ENCODE results near the gene MAU2. TPM values are rescaled to one million over a fixed set of nuclear protein-coding genes. Genes with fewer than 3 reads are reported as not detected.

MAU2 gene
- total and polyA plus RNA-seq, 3 experiments from 2014 or later = 27.6 to 59.4 (median 52.3) TPM

GRCh38 chr19:19342086-19343015 lies 21.7 kb downstream of the MAU2 start:
- Mint-ChIP-seq H3K27me3 (no peaks in the 10 kb centered on the region), H3K4me3 (no peak overlapping the region), H3K4me1 (no peaks in the 10 kb centered on the region), H3K27ac (peak overlapping the region in 1 of 8 donors; percentile 75), H3K9me3 (no peaks in the 10 kb centered on the region), H3K36me3 (peaks cover 3 to 82% (median 13%) of the 10 kb centered on the region in 3 donors)
- no peak for DNase-seq
- ChIA-PET POLR2A (no interaction called here), CTCF (no interaction called here)
- no peak overlapping the region for H3K4me3 ChIP-seq (ENCODE audit: low read length)
- H3K27me3 ChIP-seq (ENCODE audit: insufficient read depth, low read length, poor library complexity, severe bottlenecking) = no peaks in the 10 kb centered on the region
- peaks cover 62% of the 10 kb centered on the region for H3K36me3 ChIP-seq (ENCODE audit: insufficient read depth, low read length)
- no peak overlapping the region for H3K27ac ChIP-seq (ENCODE audit: low read depth, low read length)
- H3K4me1 ChIP-seq (ENCODE audit: insufficient read depth, low read length) = no peaks in the 10 kb centered on the region
- H3K9me3 ChIP-seq (ENCODE audit: low read length) = no peaks in the 10 kb centered on the region

GRCh38 chr19:19343016-19343362 lies 22.4 kb downstream of the MAU2 start:
- H3K27me3 Mint-ChIP-seq = no peaks in the 10 kb centered on the region
- H3K4me3 ChIP-seq (ENCODE audit: low read length) = no peak overlapping the region
- no peak overlapping the region for H3K27ac ChIP-seq (ENCODE audit: low read depth, low read length)
- peak overlapping the region in 1 of 8 donors; percentile 75 for H3K27ac Mint-ChIP-seq
- peaks cover 3 to 84% (median 12%) of the 10 kb centered on the region in 3 donors for H3K36me3 Mint-ChIP-seq
- no peaks in the 10 kb centered on the region for H3K9me3 ChIP-seq (ENCODE audit: low read length)
- no peaks in the 10 kb centered on the region for H3K4me1 ChIP-seq (ENCODE audit: insufficient read depth, low read length)
- ChIA-PET POLR2A (no interaction called here), CTCF (no interaction called here)
- H3K27me3 ChIP-seq (ENCODE audit: insufficient read depth, low read length, poor library complexity, severe bottlenecking) = no peaks in the 10 kb centered on the region
- DNase-seq = no peak
- no peak overlapping the region for H3K4me3 Mint-ChIP-seq
- H3K36me3 ChIP-seq (ENCODE audit: insufficient read depth, low read length) = peaks cover 56% of the 10 kb centered on the region
- no peaks in the 10 kb centered on the region for H3K9me3 Mint-ChIP-seq
- H3K4me1 Mint-ChIP-seq = no peaks in the 10 kb centered on the region

- no peaks in the 10 kb centered on the region for H3K4me1 Mint-ChIP-seq
- no peak overlapping the region for H3K4me3 Mint-ChIP-seq
- Histone ChIP-seq H3K36me3 (ENCODE audit: insufficient read depth, low read length) (peaks cover 52% of the 10 kb centered on the region), H3K4me3 (ENCODE audit: low read length) (no peak overlapping the region), H3K27me3 (ENCODE audit: insufficient read depth, low read length, poor library complexity, severe bottlenecking) (no peaks in the 10 kb centered on the region), H3K4me1 (ENCODE audit: insufficient read depth, low read length) (no peaks in the 10 kb centered on the region), H3K9me3 (ENCODE audit: low read length) (no peaks in the 10 kb centered on the region), H3K27ac (ENCODE audit: low read depth, low read length) (no peak overlapping the region)
- peak overlapping the region in 1 of 8 donors; percentile 27 for H3K27ac Mint-ChIP-seq
- H3K36me3 Mint-ChIP-seq = peaks cover 3 to 83% (median 10%) of the 10 kb centered on the region in 3 donors
- CTCF ChIA-PET = no interaction called here
- POLR2A ChIA-PET = no interaction called here
- no peak for DNase-seq
- H3K9me3 Mint-ChIP-seq = no peaks in the 10 kb centered on the region
- no peaks in the 10 kb centered on the region for H3K27me3 Mint-ChIP-seq
Measured at GRCh38 chr19:19343762-19344161, 23.1 kb downstream of the MAU2 start.

DNA sequence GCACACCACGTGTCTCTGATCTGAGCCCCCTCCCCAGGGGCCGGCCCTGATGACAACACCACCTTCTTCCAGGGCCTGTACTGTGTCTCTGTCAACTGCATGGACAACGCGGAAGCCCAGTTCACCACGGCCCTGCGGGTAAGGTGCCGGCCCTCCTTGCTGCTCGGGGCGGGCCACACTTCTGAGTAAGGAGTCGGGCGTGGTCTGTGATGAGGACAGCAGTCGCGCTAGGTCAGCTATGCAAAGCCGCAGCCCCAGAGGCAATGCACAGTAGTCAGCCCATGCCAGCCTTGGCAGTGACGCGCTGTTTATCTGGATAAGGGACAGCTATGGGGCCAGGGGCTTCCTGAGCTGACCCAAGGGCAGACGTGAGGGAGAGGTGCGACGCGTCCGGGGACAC lies 24.6 kb downstream of the MAU2 start:
- CTCF ChIA-PET = no interaction called here
- H3K27ac ChIP-seq (ENCODE audit: low read depth, low read length) = no peak overlapping the region
- no peak overlapping the region for H3K4me3 Mint-ChIP-seq
- H3K9me3 ChIP-seq (ENCODE audit: low read length) = no peaks in the 10 kb centered on the region
- H3K36me3 ChIP-seq (ENCODE audit: insufficient read depth, low read length) = peaks cover 57% of the 10 kb centered on the region
- POLR2A ChIA-PET = no interaction called here
- no peaks in the 10 kb centered on the region for H3K9me3 Mint-ChIP-seq
- H3K4me1 Mint-ChIP-seq = no peaks in the 10 kb centered on the region
- DNase-seq = no peak
- no peaks in the 10 kb centered on the region for H3K27me3 Mint-ChIP-seq
- no peak overlapping the region for H3K4me3 ChIP-seq (ENCODE audit: low read length)
- H3K27ac Mint-ChIP-seq = peak overlapping the region in 1 of 8 donors; percentile 24
- H3K36me3 Mint-ChIP-seq = peaks cover 3 to 90% (median 10%) of the 10 kb centered on the region in 3 donors
- H3K27me3 ChIP-seq (ENCODE audit: insufficient read depth, low read length, poor library complexity, severe bottlenecking) = no peaks in the 10 kb centered on the region
- H3K4me1 ChIP-seq (ENCODE audit: insufficient read depth, low read length) = no peaks in the 10 kb centered on the region

GRCh38 chr19:19345970-19346369 lies 25.3 kb downstream of the MAU2 start:
- ChIA-PET POLR2A (no interaction called here), CTCF (no interaction called here)
- DNase-seq = no peak
- H3K9me3 ChIP-seq (ENCODE audit: low read length) = no peaks in the 10 kb centered on the region
- H3K27me3 Mint-ChIP-seq = no peaks in the 10 kb centered on the region
- H3K4me1 ChIP-seq (ENCODE audit: insufficient read depth, low read length) = no peaks in the 10 kb centered on the region
- no peaks in the 10 kb centered on the region for H3K4me1 Mint-ChIP-seq
- peak overlapping the region in 1 of 8 donors; percentile 81 for H3K27ac Mint-ChIP-seq
- H3K27me3 ChIP-seq (ENCODE audit: insufficient read depth, low read length, poor library complexity, severe bottlenecking) = no peaks in the 10 kb centered on the region
- no peak overlapping the region for H3K4me3 ChIP-seq (ENCODE audit: low read length)
- no peaks in the 10 kb centered on the region for H3K9me3 Mint-ChIP-seq
- H3K4me3 Mint-ChIP-seq = no peak overlapping the region
- H3K36me3 ChIP-seq (ENCODE audit: insufficient read depth, low read length) = peaks cover 56% of the 10 kb centered on the region
- H3K36me3 Mint-ChIP-seq = peaks cover 3 to 87% (median 10%) of the 10 kb centered on the region in 3 donors
- no peak overlapping the region for H3K27ac ChIP-seq (ENCODE audit: low read depth, low read length)

- Mint-ChIP-seq H3K27ac (peak overlapping the region in 1 of 8 donors; percentile 47), H3K36me3 (peaks cover 3 to 82% (median 8%) of the 10 kb centered on the region in 3 donors), H3K4me1 (no peaks in the 10 kb centered on the region), H3K4me3 (no peak overlapping the region), H3K27me3 (no peaks in the 10 kb centered on the region), H3K9me3 (no peaks in the 10 kb centered on the region)
- Histone ChIP-seq H3K36me3 (ENCODE audit: insufficient read depth, low read length) (peaks cover 52% of the 10 kb centered on the region), H3K4me3 (ENCODE audit: low read length) (no peak overlapping the region), H3K27ac (ENCODE audit: low read depth, low read length) (no peak overlapping the region), H3K9me3 (ENCODE audit: low read length) (no peaks in the 10 kb centered on the region), H3K4me1 (ENCODE audit: insufficient read depth, low read length) (no peaks in the 10 kb centered on the region), H3K27me3 (ENCODE audit: insufficient read depth, low read length, poor library complexity, severe bottlenecking) (no peaks in the 10 kb centered on the region)
- DNase-seq = no peak
- POLR2A ChIA-PET = no interaction called here
- CTCF ChIA-PET = no interaction called here
Measured at GRCh38 chr19:19347401-19348110, 26.9 kb downstream of the MAU2 start.

DNA sequence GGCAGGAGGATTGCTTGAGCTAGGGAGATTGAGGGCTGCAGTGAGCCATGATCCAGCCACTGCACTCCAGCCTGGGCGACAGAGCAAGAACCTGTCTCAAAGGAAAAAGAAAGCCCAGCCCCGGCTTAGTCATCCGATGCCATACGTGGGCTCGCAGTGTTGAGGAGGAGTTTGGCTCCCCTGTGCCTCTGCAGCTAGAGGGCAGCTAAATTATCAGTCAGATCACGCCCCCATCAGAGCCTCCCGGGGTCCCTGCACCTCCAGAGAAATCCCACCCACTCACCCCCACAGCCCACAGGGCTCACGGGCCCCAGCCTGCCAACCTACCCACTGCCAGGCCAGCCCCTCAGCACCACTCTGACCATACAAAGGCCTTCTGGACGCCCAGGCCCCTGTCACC lies 27.6 kb downstream of the MAU2 start:
- no peaks in the 10 kb centered on the region for H3K27me3 ChIP-seq (ENCODE audit: insufficient read depth, low read length, poor library complexity, severe bottlenecking)
- peaks cover 3 to 81% (median 8%) of the 10 kb centered on the region in 3 donors for H3K36me3 Mint-ChIP-seq
- ChIA-PET CTCF (no interaction called here), POLR2A (no interaction called here)
- H3K27me3 Mint-ChIP-seq = no peaks in the 10 kb centered on the region
- no peaks in the 10 kb centered on the region for H3K4me1 Mint-ChIP-seq
- H3K4me3 ChIP-seq (ENCODE audit: low read length) = no peak overlapping the region
- no peak overlapping the region for H3K27ac Mint-ChIP-seq
- no peaks in the 10 kb centered on the region for H3K4me1 ChIP-seq (ENCODE audit: insufficient read depth, low read length)
- no peaks in the 10 kb centered on the region for H3K9me3 ChIP-seq (ENCODE audit: low read length)
- H3K9me3 Mint-ChIP-seq = no peaks in the 10 kb centered on the region
- DNase-seq = no peak
- no peak overlapping the region for H3K4me3 Mint-ChIP-seq
- peaks cover 49% of the 10 kb centered on the region for H3K36me3 ChIP-seq (ENCODE audit: insufficient read depth, low read length)
- H3K27ac ChIP-seq (ENCODE audit: low read depth, low read length) = no peak overlapping the region

DNA sequence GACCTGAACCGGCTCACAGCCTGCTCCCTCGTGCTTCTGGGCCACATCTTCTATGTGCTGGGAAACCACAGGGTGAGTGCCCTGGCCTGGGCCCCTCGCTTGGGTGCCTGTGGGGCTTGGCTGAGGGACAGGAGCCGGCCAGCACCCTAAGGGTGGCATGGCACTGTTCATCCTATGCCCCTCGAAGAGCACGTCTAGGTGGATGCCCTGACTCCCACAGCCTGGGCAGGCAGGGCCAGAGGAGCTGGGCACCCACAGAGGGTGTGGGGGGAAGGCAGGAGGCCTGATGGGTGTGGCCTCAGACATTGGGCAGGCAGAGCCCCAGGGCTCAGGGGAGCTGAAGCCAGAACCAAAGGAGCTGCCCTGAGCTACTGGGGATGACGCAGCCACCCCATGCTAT lies 28.7 kb downstream of the MAU2 start:
- POLR2A ChIA-PET = interaction anchor here (0.7 to 1.2 kb wide), 2 partner anchors 18 to 48 kb away, joined by 3 to 4 read pairs; no protein-coding TSS in a partner anchor
- H3K27me3 Mint-ChIP-seq = no peaks in the 10 kb centered on the region
- H3K27ac ChIP-seq (ENCODE audit: low read depth, low read length) = no peak overlapping the region
- H3K9me3 ChIP-seq (ENCODE audit: low read length) = no peaks in the 10 kb centered on the region
- H3K4me3 ChIP-seq (ENCODE audit: low read length) = no peak overlapping the region
- peaks cover 3 to 82% (median 9%) of the 10 kb centered on the region in 3 donors for H3K36me3 Mint-ChIP-seq
- no peaks in the 10 kb centered on the region for H3K4me1 Mint-ChIP-seq
- CTCF ChIA-PET = no interaction called here
- DNase-seq = no peak
- H3K9me3 Mint-ChIP-seq = no peaks in the 10 kb centered on the region
- H3K27me3 ChIP-seq (ENCODE audit: insufficient read depth, low read length, poor library complexity, severe bottlenecking) = no peaks in the 10 kb centered on the region
- no peaks in the 10 kb centered on the region for H3K4me1 ChIP-seq (ENCODE audit: insufficient read depth, low read length)
- H3K4me3 Mint-ChIP-seq = no peak overlapping the region
- peaks cover 47% of the 10 kb centered on the region for H3K36me3 ChIP-seq (ENCODE audit: insufficient read depth, low read length)
- no peak overlapping the region for H3K27ac Mint-ChIP-seq

Data from CD8-positive, alpha-beta memory T cell (primary cell).